Nephron (organoid): ENCODE measurements around the gene P2RY8.

Source experiments
- H3K27ac Mint-ChIP-seq, 3 experiments: 2 replicates each; pipeline ENCODE4 v1.8.0; 2020; ENCODE audit warnings: mixed read lengths in 3 of 3, mild to moderate bottlenecking in 2 of 3, moderate library complexity in 1 of 3
- H3K27me3 Mint-ChIP-seq: 2 replicates; pipeline ENCODE4 v1.8.0; 2021; ENCODE audit warnings: low read depth, mild to moderate bottlenecking, moderate library complexity, mixed read lengths
- H3K36me3 Mint-ChIP-seq: 2 replicates; pipeline ENCODE4 v1.8.0; 2020; ENCODE audit warnings: low read depth, mixed read lengths
- H3K4me1 Mint-ChIP-seq: 2 replicates; pipeline ENCODE4 v1.8.0; 2020; ENCODE audit warnings: mixed read lengths
- H3K4me3 Mint-ChIP-seq, 3 experiments: 2 replicates each; pipeline ENCODE4 v1.8.0; 2020; ENCODE audit warnings: mild to moderate bottlenecking in 3 of 3, mixed read lengths in 3 of 3, moderate library complexity in 2 of 3
- H3K9me3 Mint-ChIP-seq: 2 replicates; pipeline ENCODE4 v1.8.0; 2020; ENCODE audit warnings: mixed read lengths
- CTCF ChIP-seq, 3 experiments: fragments of 200-600 bp; sonication (generic); IDR thresholded peaks; one replicate each; pipeline ENCODE4 v1.5.0; 2021; ENCODE audit warnings: antibody characterized with exemption in 3 of 3; ENCODE audit not compliant: unreplicated experiment in 3 of 3

The P2RY8 gene

GRCh38 chrX:1488141-1488540, 48.8 kb downstream of the P2RY8 start:
- H3K4me1 Mint-ChIP-seq: no peaks in the 10 kb centered on the region
- peaks cover 13% of the 10 kb centered on the region for H3K9me3 Mint-ChIP-seq
- TF ChIP-seq CTCF (IDR thresholded peaks at IDR 0.05; ENCODE audit: unreplicated experiment in 3 of 3): no peak
- H3K27ac Mint-ChIP-seq: no peak overlapping the region
- H3K27me3 Mint-ChIP-seq: peaks cover 10% of the 10 kb centered on the region
- no peak overlapping the region for H3K4me3 Mint-ChIP-seq
- H3K36me3 Mint-ChIP-seq: peaks cover 4% of the 10 kb centered on the region

- Mint-ChIP-seq H3K4me1 (no peaks in the 10 kb centered on the region), H3K4me3 (no peak overlapping the region), H3K9me3 (peaks cover 13% of the 10 kb centered on the region), H3K36me3 (peaks cover 4% of the 10 kb centered on the region), H3K27me3 (peaks cover 4% of the 10 kb centered on the region), H3K27ac (no peak overlapping the region)
- TF ChIP-seq CTCF (IDR thresholded peaks at IDR 0.05; ENCODE audit: unreplicated experiment in 3 of 3): no peak
Measured at GRCh38 chrX:1487401-1487800, 49.6 kb downstream of the P2RY8 start.

GRCh38 chrX:1486749-1487361, 50.1 kb downstream of the P2RY8 start:
- no peak for TF ChIP-seq CTCF (IDR thresholded peaks at IDR 0.05; ENCODE audit: unreplicated experiment in 3 of 3)
- peaks cover 4% of the 10 kb centered on the region for H3K27me3 Mint-ChIP-seq
- H3K27ac Mint-ChIP-seq: no peak overlapping the region
- H3K9me3 Mint-ChIP-seq: peaks cover 15% of the 10 kb centered on the region
- H3K36me3 Mint-ChIP-seq: peaks cover 4% of the 10 kb centered on the region
- H3K4me3 Mint-ChIP-seq: no peak overlapping the region
- H3K4me1 Mint-ChIP-seq: peaks cover 4% of the 10 kb centered on the region

- Mint-ChIP-seq H3K27me3 (peaks cover 4% of the 10 kb centered on the region), H3K4me3 (no peak overlapping the region), H3K9me3 (peaks cover 15% of the 10 kb centered on the region), H3K4me1 (peaks cover 7% of the 10 kb centered on the region), H3K27ac (no peak overlapping the region), H3K36me3 (no peaks in the 10 kb centered on the region)
- no peak for TF ChIP-seq CTCF (IDR thresholded peaks at IDR 0.05; ENCODE audit: unreplicated experiment in 3 of 3)
Measured at GRCh38 chrX:1486177-1486576, 50.8 kb downstream of the P2RY8 start.

- Mint-ChIP-seq H3K4me3 (no peak overlapping the region), H3K36me3 (no peaks in the 10 kb centered on the region), H3K4me1 (peaks cover 7% of the 10 kb centered on the region), H3K9me3 (peaks cover 18% of the 10 kb centered on the region), H3K27ac (no peak overlapping the region), H3K27me3 (peaks cover 4% of the 10 kb centered on the region)
- no peak for TF ChIP-seq CTCF (IDR thresholded peaks at IDR 0.05; ENCODE audit: unreplicated experiment in 3 of 3)
Measured at GRCh38 chrX:1485033-1485432, 52.0 kb downstream of the P2RY8 start.

GRCh38 chrX:1484638-1485019, 52.4 kb downstream of the P2RY8 start:
- Mint-ChIP-seq H3K4me3 (no peak overlapping the region), H3K27ac (no peak overlapping the region), H3K9me3 (peaks cover 21% of the 10 kb centered on the region), H3K27me3 (peaks cover 4% of the 10 kb centered on the region), H3K4me1 (peaks cover 7% of the 10 kb centered on the region), H3K36me3 (no peaks in the 10 kb centered on the region)
- TF ChIP-seq CTCF (IDR thresholded peaks at IDR 0.05; ENCODE audit: unreplicated experiment in 3 of 3): no peak
